ENCODE measurements around the gene ATF7IP2.

The ATF7IP2 gene

DNA sequence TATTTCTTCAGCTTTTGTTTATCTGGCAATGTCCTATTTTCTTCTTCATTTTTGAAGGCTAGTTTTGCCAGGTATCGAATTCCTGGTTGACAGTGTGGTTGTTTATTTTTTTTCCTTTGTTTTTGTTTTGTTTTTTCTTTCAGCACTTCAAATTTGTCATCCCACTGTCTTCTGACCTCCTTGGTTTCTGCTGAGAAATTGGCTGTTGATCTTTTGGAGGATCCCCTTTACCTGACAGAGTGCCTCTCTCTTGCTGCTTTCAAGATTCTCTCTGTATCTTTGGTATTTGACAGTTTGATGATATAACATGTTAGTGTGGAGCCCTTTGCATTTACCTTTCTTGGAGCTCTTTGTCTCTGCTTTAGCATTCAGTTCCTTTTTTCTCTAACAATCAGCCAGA is 9.6 kb upstream of the ATF7IP2 start:
- no peaks in the 10 kb centered on the region for H3K36me3 ChIP-seq (ENCODE audit: control insufficient read depth in 2 of 2, insufficient read depth in 2 of 2, low read length in 2 of 2)
- no peaks in the 10 kb centered on the region for H3K4me1 ChIP-seq (ENCODE audit: control insufficient read depth, insufficient read depth, low read length)
- no peak overlapping the region for H3K9ac ChIP-seq (ENCODE audit: low read length in 2 of 2)
- peaks cover 0 to 3% of the 10 kb centered on the region in 2 donors for H3K9me3 ChIP-seq (ENCODE audit: control insufficient read depth in 2 of 2, low read length in 2 of 2)
- H3K27ac ChIP-seq (ENCODE audit: low read length) = no peak overlapping the region
- no peaks in the 10 kb centered on the region for H3K27me3 ChIP-seq (ENCODE audit: control insufficient read depth in 1 of 2, insufficient read depth in 2 of 2, low read length in 2 of 2)
- no peak overlapping the region for H3K4me3 ChIP-seq (ENCODE audit: low read length in 2 of 2)

GRCh38 chr16:10383626-10384025 is 2.2 kb upstream of the ATF7IP2 start:
- H3K27ac ChIP-seq (ENCODE audit: low read length) = no peak overlapping the region
- H3K4me1 ChIP-seq (ENCODE audit: control insufficient read depth, insufficient read depth, low read length) = no peaks in the 10 kb centered on the region
- H3K36me3 ChIP-seq (ENCODE audit: control insufficient read depth in 2 of 2, insufficient read depth in 2 of 2, low read length in 2 of 2) = no peaks in the 10 kb centered on the region
- no peaks in the 10 kb centered on the region for H3K9me3 ChIP-seq (ENCODE audit: control insufficient read depth in 2 of 2, low read length in 2 of 2)
- H3K27me3 ChIP-seq (ENCODE audit: control insufficient read depth in 1 of 2, insufficient read depth in 2 of 2, low read length in 2 of 2) = no peaks in the 10 kb centered on the region
- H3K4me3 ChIP-seq (ENCODE audit: low read length in 2 of 2) = no peak overlapping the region
- H3K9ac ChIP-seq (ENCODE audit: low read length in 2 of 2) = no peak overlapping the region

DNA sequence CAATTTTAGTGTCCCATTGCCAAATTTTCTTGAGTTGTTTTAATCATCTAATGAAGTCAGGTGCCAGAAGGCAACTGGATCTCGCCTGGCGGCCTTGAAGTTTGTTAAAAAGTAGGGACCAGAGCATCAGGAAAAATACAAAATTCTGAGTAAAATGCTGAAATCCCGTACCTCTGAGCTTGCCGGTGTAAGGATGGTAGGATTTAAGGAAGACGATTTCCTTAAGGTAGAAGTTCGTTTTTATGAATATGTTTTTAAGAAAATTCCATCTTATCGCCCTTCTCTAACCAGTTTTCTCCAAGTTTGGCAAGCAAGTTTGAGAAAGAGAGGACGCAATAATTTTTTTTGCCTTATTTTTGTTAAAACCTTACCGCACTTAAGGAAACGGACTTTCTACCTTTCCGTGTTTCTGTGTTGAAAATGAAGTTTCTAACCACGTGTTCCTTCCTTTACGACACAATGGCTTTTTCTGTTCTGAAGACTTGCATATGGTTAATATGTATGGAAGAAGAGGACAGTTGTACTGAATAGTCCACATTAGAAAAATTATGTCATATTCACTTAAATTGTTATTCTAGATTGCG is 748 bp downstream of the ATF7IP2 start:
- no peaks in the 10 kb centered on the region for H3K27me3 ChIP-seq (ENCODE audit: control insufficient read depth in 1 of 2, insufficient read depth in 2 of 2, low read length in 2 of 2)
- peak overlapping the region; percentile 79 for H3K4me3 ChIP-seq (ENCODE audit: low read length in 2 of 2)
- H3K36me3 ChIP-seq (ENCODE audit: control insufficient read depth in 2 of 2, insufficient read depth in 2 of 2, low read length in 2 of 2) = no peaks in the 10 kb centered on the region
- no peak overlapping the region for H3K27ac ChIP-seq (ENCODE audit: low read length)
- H3K9me3 ChIP-seq (ENCODE audit: control insufficient read depth in 2 of 2, low read length in 2 of 2) = no peaks in the 10 kb centered on the region
- H3K4me1 ChIP-seq (ENCODE audit: control insufficient read depth, insufficient read depth, low read length) = no peaks in the 10 kb centered on the region
- peak overlapping the region; percentile 71 to 75 for H3K9ac ChIP-seq (ENCODE audit: low read length in 2 of 2)

GRCh38 chr16:10387188-10387617 is 1.3 kb downstream of the ATF7IP2 start:
- Histone ChIP-seq H3K4me1 (ENCODE audit: control insufficient read depth, insufficient read depth, low read length) (no peaks in the 10 kb centered on the region), H3K4me3 (ENCODE audit: low read length in 2 of 2) (peak overlapping the region in 1 of 2 donors; percentile 79), H3K9ac (ENCODE audit: low read length in 2 of 2) (no peak overlapping the region), H3K27me3 (ENCODE audit: control insufficient read depth in 1 of 2, insufficient read depth in 2 of 2, low read length in 2 of 2) (no peaks in the 10 kb centered on the region), H3K9me3 (ENCODE audit: control insufficient read depth in 2 of 2, low read length in 2 of 2) (no peaks in the 10 kb centered on the region), H3K36me3 (ENCODE audit: control insufficient read depth in 2 of 2, insufficient read depth in 2 of 2, low read length in 2 of 2) (no peaks in the 10 kb centered on the region), H3K27ac (ENCODE audit: low read length) (no peak overlapping the region)

GRCh38 chr16:10388988-10389387 is 3.1 kb downstream of the ATF7IP2 start:
- Histone ChIP-seq H3K27me3 (ENCODE audit: control insufficient read depth in 1 of 2, insufficient read depth in 2 of 2, low read length in 2 of 2) (no peaks in the 10 kb centered on the region), H3K27ac (ENCODE audit: low read length) (no peak overlapping the region), H3K9me3 (ENCODE audit: control insufficient read depth in 2 of 2, low read length in 2 of 2) (no peaks in the 10 kb centered on the region), H3K4me3 (ENCODE audit: low read length in 2 of 2) (no peak overlapping the region), H3K9ac (ENCODE audit: low read length in 2 of 2) (no peak overlapping the region), H3K36me3 (ENCODE audit: control insufficient read depth in 2 of 2, insufficient read depth in 2 of 2, low read length in 2 of 2) (no peaks in the 10 kb centered on the region), H3K4me1 (ENCODE audit: control insufficient read depth, insufficient read depth, low read length) (no peaks in the 10 kb centered on the region)

- no peak overlapping the region for H3K4me3 ChIP-seq (ENCODE audit: low read length in 2 of 2)
- H3K27me3 ChIP-seq (ENCODE audit: control insufficient read depth in 1 of 2, insufficient read depth in 2 of 2, low read length in 2 of 2) = no peaks in the 10 kb centered on the region
- no peaks in the 10 kb centered on the region for H3K36me3 ChIP-seq (ENCODE audit: control insufficient read depth in 2 of 2, insufficient read depth in 2 of 2, low read length in 2 of 2)
- no peak overlapping the region for H3K9ac ChIP-seq (ENCODE audit: low read length in 2 of 2)
- H3K27ac ChIP-seq (ENCODE audit: low read length) = no peak overlapping the region
- H3K4me1 ChIP-seq (ENCODE audit: control insufficient read depth, insufficient read depth, low read length) = no peaks in the 10 kb centered on the region
- H3K9me3 ChIP-seq (ENCODE audit: control insufficient read depth in 2 of 2, low read length in 2 of 2) = no peaks in the 10 kb centered on the region
Observed at GRCh38 chr16:10390330-10390729, 4.5 kb downstream of the ATF7IP2 start.

GRCh38 chr16:10390867-10391266 is 5.0 kb downstream of the ATF7IP2 start:
- H3K4me1 ChIP-seq (ENCODE audit: control insufficient read depth, insufficient read depth, low read length) = no peaks in the 10 kb centered on the region
- no peak overlapping the region for H3K9ac ChIP-seq (ENCODE audit: low read length in 2 of 2)
- no peaks in the 10 kb centered on the region for H3K27me3 ChIP-seq (ENCODE audit: control insufficient read depth in 1 of 2, insufficient read depth in 2 of 2, low read length in 2 of 2)
- no peaks in the 10 kb centered on the region for H3K9me3 ChIP-seq (ENCODE audit: control insufficient read depth in 2 of 2, low read length in 2 of 2)
- H3K36me3 ChIP-seq (ENCODE audit: control insufficient read depth in 2 of 2, insufficient read depth in 2 of 2, low read length in 2 of 2) = no peaks in the 10 kb centered on the region
- no peak overlapping the region for H3K27ac ChIP-seq (ENCODE audit: low read length)
- no peak overlapping the region for H3K4me3 ChIP-seq (ENCODE audit: low read length in 2 of 2)

- Histone ChIP-seq H3K4me1 (ENCODE audit: control insufficient read depth, insufficient read depth, low read length) (no peaks in the 10 kb centered on the region), H3K27me3 (ENCODE audit: control insufficient read depth in 1 of 2, insufficient read depth in 2 of 2, low read length in 2 of 2) (no peaks in the 10 kb centered on the region), H3K9me3 (ENCODE audit: control insufficient read depth in 2 of 2, low read length in 2 of 2) (no peaks in the 10 kb centered on the region), H3K9ac (ENCODE audit: low read length in 2 of 2) (no peak overlapping the region), H3K27ac (ENCODE audit: low read length) (no peak overlapping the region), H3K4me3 (ENCODE audit: low read length in 2 of 2) (no peak overlapping the region), H3K36me3 (ENCODE audit: control insufficient read depth in 2 of 2, insufficient read depth in 2 of 2, low read length in 2 of 2) (no peaks in the 10 kb centered on the region)
Observed at GRCh38 chr16:10391339-10391738, 5.5 kb downstream of the ATF7IP2 start.

DNA sequence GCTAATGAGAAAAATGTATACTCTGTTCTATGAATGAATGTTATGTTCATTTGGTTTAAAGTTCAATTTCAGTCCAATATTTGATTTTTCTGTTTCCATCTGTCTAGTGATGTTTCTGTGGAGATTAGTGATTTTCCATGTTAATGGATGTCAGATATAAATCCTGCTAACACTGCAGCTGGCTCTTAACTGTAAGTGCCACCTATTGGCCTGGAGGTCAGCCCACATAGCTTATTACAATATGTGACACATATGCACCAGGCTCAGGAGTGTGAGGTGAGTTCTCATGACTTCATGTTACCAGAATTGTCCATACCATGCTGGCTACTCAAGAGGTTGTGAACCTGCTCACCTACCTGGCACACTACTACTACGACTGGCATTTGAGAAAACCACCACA is 17.1 kb downstream of the ATF7IP2 start:
- Histone ChIP-seq H3K9ac (ENCODE audit: low read length in 2 of 2) (no peak overlapping the region), H3K4me1 (ENCODE audit: control insufficient read depth, insufficient read depth, low read length) (no peaks in the 10 kb centered on the region), H3K36me3 (ENCODE audit: control insufficient read depth in 2 of 2, insufficient read depth in 2 of 2, low read length in 2 of 2) (no peaks in the 10 kb centered on the region), H3K9me3 (ENCODE audit: control insufficient read depth in 2 of 2, low read length in 2 of 2) (peaks cover 0 to 2% of the 10 kb centered on the region in 2 donors), H3K27ac (ENCODE audit: low read length) (no peak overlapping the region), H3K27me3 (ENCODE audit: control insufficient read depth in 1 of 2, insufficient read depth in 2 of 2, low read length in 2 of 2) (no peaks in the 10 kb centered on the region), H3K4me3 (ENCODE audit: low read length in 2 of 2) (no peak overlapping the region)

- H3K27ac ChIP-seq (ENCODE audit: low read length) = no peak overlapping the region
Observed at GRCh38 chr16:10405386-10405939, 19.6 kb downstream of the ATF7IP2 start.

GRCh38 chr16:10408824-10409381 is 23.0 kb downstream of the ATF7IP2 start:
- H3K4me3 ChIP-seq (ENCODE audit: low read length in 2 of 2) = no peak overlapping the region
- no peaks in the 10 kb centered on the region for H3K36me3 ChIP-seq (ENCODE audit: control insufficient read depth in 2 of 2, insufficient read depth in 2 of 2, low read length in 2 of 2)
- peaks cover 0 to 20% of the 10 kb centered on the region in 2 donors for H3K9me3 ChIP-seq (ENCODE audit: control insufficient read depth in 2 of 2, low read length in 2 of 2)
- no peak overlapping the region for H3K27ac ChIP-seq (ENCODE audit: low read length)
- no peaks in the 10 kb centered on the region for H3K4me1 ChIP-seq (ENCODE audit: control insufficient read depth, insufficient read depth, low read length)
- no peak overlapping the region for H3K9ac ChIP-seq (ENCODE audit: low read length in 2 of 2)
- no peaks in the 10 kb centered on the region for H3K27me3 ChIP-seq (ENCODE audit: control insufficient read depth in 1 of 2, insufficient read depth in 2 of 2, low read length in 2 of 2)

More at GRCh38 chr16:10405386-10405939, 19.6 kb downstream of the ATF7IP2 start:
- H3K27me3 ChIP-seq (ENCODE audit: control insufficient read depth in 1 of 2, insufficient read depth in 2 of 2, low read length in 2 of 2) = no peaks in the 10 kb centered on the region
- H3K4me3 ChIP-seq (ENCODE audit: low read length in 2 of 2) = no peak overlapping the region
- no peaks in the 10 kb centered on the region for H3K4me1 ChIP-seq (ENCODE audit: control insufficient read depth, insufficient read depth, low read length)
- H3K9me3 ChIP-seq (ENCODE audit: control insufficient read depth in 2 of 2, low read length in 2 of 2) = peaks cover 0 to 18% of the 10 kb centered on the region in 2 donors
- no peak overlapping the region for H3K9ac ChIP-seq (ENCODE audit: low read length in 2 of 2)
- H3K36me3 ChIP-seq (ENCODE audit: control insufficient read depth in 2 of 2, insufficient read depth in 2 of 2, low read length in 2 of 2) = no peaks in the 10 kb centered on the region
